AG09309 (cell line): ENCODE results near the gene SLC35B4.

ENCODE experiments used
- DNase-seq: peaks from one replicate; pipeline ENCODE4 v3.0.0-alpha.2; 2010; ENCODE audit warnings: low read depth
- H3K4me3 ChIP-seq: 2 replicates; pipeline ENCODE4 v1.5.1; 2011; ENCODE audit warnings: mild to moderate bottlenecking, low read depth, low read length, moderate library complexity; ENCODE audit not compliant: control insufficient read depth
- TF ChIP-seq, protein P1 (sequence below): IDR thresholded peaks from 2 replicates; pipeline ENCODE4 v1.5.1; 2011; ENCODE audit warnings: mild to moderate bottlenecking, low read depth, low read length, inconsistent platforms; ENCODE audit not compliant: insufficient read depth, control insufficient read depth; ENCODE audit errors: missing control alignments

Gene SLC35B4

DNA sequence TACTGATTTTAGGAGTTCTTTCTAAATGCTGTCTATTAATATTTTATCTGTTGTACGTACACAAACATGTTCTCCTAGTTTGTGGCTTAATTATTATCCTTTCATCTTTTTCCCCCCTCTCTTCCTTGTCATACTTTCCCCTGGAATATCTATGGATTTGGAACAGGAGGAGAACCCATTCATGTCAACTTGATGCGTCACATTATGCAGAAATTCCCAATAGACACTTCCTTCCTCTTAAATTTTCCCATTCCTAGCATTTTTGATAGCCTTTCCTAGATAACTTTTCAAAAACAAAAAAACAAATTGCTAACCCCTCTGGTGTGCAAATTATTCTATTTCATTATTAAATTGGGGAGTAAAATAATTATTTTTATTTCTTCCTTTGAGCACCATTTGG lies 36.2 kb downstream of the SLC35B4 start:
- no peak overlapping the region for H3K4me3 ChIP-seq
- DNase-seq: no peak
- TF ChIP-seq, protein P1, sequence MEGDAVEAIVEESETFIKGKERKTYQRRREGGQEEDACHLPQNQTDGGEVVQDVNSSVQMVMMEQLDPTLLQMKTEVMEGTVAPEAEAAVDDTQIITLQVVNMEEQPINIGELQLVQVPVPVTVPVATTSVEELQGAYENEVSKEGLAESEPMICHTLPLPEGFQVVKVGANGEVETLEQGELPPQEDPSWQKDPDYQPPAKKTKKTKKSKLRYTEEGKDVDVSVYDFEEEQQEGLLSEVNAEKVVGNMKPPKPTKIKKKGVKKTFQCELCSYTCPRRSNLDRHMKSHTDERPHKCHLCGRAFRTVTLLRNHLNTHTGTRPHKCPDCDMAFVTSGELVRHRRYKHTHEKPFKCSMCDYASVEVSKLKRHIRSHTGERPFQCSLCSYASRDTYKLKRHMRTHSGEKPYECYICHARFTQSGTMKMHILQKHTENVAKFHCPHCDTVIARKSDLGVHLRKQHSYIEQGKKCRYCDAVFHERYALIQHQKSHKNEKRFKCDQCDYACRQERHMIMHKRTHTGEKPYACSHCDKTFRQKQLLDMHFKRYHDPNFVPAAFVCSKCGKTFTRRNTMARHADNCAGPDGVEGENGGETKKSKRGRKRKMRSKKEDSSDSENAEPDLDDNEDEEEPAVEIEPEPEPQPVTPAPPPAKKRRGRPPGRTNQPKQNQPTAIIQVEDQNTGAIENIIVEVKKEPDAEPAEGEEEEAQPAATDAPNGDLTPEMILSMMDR: no peak

DNA sequence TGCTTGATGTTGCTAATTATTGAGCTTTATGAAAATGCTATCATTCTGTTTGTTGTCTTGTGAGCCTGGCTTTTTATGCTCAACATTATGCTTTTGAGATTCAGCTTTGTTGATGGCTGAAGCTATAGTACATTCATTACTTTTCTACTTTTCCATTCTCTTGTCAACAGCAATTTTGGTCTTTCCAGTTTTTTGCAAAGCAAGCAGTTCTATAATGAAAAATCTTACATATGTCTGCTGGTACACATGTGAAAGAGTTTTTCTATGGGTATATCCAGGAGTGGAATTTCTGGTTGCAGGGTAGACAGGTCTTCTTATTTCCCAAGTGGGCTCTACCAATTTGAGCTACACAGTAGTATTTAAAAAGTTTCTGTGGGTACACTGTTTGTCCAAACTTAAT lies 36.8 kb downstream of the SLC35B4 start:
- DNase-seq: no peak
- TF ChIP-seq, protein P1: no peak
- H3K4me3 ChIP-seq: no peak overlapping the region

DNA sequence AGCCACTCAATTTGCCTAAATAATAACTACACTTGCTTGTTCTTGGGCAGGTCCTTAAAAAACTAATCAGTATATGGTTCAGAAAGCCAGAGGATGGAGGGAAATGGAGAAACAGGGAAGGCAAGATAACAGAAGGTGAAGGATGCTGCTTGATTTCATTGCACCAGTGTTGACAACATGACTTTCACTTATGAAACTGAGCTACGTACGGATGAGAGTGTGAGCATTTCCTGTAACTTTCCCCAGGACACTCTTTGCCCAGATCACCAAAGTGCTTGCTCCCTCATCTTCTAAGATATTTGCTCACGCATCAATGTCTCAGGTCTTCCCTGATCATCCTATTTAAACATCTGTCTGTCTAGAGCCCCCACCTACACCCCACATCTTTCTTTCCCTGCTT lies 37.4 kb downstream of the SLC35B4 start:
- TF ChIP-seq, protein P1: no peak
- DNase-seq: no peak
- H3K4me3 ChIP-seq: no peak overlapping the region

DNA sequence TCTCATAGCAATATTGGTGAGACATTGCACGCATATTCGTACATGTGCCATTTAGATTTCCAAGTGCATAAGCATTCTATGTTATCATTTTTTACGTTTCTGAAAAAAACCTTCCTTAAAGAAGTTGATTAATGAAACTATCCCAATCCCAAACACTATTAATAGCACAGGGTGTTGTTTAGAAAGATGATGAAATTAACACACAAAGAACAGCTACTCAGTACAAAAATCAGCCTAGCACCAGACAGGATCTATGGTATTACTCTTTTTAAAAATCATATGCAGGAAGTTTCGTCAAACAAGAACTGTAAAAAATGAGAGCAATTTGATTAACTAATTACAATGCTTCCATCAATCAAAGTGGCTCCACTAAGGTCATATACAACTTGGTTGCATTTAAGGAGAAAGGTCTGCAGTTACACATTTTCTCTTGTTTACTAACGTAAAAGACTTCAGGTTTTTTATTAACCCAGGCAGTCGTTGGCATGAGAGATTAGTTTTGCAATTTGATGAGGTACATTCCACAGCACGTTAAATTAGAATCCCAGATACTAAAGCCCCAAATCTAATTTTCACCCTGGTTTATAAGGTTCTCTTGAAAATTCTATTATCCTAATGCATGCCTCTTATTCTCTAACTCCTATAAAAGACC lies 38.1 kb downstream of the SLC35B4 start:
- TF ChIP-seq, protein P1: no peak
- DNase-seq: no peak
- H3K4me3 ChIP-seq: no peak overlapping the region

DNA sequence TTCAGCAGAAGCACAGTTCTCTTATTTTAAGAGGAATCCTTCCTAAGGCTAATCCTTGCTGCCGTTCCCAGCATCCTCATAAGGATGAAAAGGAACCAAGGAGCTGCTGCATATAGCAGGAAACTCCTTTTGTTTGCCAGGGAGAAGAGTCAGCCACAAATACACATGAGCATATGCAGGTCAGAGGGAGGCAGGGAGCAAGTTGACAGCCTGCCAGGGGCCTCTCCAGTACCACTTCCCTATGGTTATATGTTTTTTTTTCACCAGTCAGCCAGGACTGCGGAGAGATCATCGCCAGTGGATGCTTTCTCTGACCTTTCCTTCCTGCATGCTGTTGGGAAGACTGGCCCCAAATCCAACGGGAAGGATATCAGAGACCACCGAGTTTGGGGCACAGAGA lies 39.8 kb downstream of the SLC35B4 start:
- no peak for DNase-seq
- H3K4me3 ChIP-seq: no peak overlapping the region
- TF ChIP-seq, protein P1: no peak

DNA sequence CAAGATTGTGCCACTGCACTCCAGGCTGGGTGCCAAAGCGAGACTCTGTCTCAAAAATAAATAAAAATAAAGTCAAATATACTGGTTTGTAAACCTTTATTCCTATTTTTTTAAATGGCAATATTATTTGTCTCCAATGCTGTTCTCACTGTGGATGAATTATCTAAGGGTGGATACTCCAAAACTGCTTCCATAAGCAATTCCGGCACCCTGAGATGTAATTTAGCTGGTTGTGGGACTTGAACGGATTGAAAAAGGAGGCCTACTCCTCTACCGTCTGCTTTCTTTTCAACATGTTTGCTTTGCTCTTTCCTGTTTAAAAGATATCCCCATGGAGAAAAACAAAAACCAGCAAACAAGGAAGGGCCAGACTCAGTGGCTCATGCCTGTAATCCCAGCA lies 54.4 kb downstream of the SLC35B4 start:
- TF ChIP-seq, protein P1: no peak
- DNase-seq: no peak
- no peak overlapping the region for H3K4me3 ChIP-seq
